GM23338 (cell line): ENCODE data around the gene TMEM250.
A peak's percentile ranks its signal among the peaks of the same experiment; 100 is the strongest.

ENCODE experiments used
- CTCF ChIP-seq, 2 experiments: fragments of 200-600 bp in 1 of 2; sonication (generic) in 1 of 2; conservative IDR thresholded peaks; 2 replicates each; pipeline versions ENCODE4 v1.5.1 to v1.6.1; 2016 to 2017; ENCODE audit warnings: antibody characterized with exemption in 2 of 2, low read depth in 2 of 2, mild to moderate bottlenecking in 2 of 2, moderate library complexity in 1 of 2
- EZH2 ChIP-seq: fragments of 200-600 bp; sonication (generic); IDR thresholded peaks from one replicate; pipeline ENCODE4 v1.8.0; 2017; ENCODE audit warnings: antibody characterized with exemption, mild to moderate bottlenecking, low read depth; ENCODE audit not compliant: unreplicated experiment
- EZH2phosphoT487 ChIP-seq: fragments of 200-600 bp; sonication (generic); IDR thresholded peaks from one replicate; pipeline ENCODE4 v1.8.1; 2018; ENCODE audit warnings: antibody characterized with exemption; ENCODE audit not compliant: unreplicated experiment
- POLR2AphosphoS5 ChIP-seq: IDR thresholded peaks from 2 replicates; pipeline ENCODE4 v1.6.1; 2016; ENCODE audit warnings: antibody characterized with exemption, low read depth
- TF ChIP-seq, protein P1 (sequence below): IDR thresholded peaks from one replicate; pipeline ENCODE4 v1.6.1; 2018; ENCODE audit warnings: antibody characterized with exemption; ENCODE audit not compliant: unreplicated experiment

DNA sequence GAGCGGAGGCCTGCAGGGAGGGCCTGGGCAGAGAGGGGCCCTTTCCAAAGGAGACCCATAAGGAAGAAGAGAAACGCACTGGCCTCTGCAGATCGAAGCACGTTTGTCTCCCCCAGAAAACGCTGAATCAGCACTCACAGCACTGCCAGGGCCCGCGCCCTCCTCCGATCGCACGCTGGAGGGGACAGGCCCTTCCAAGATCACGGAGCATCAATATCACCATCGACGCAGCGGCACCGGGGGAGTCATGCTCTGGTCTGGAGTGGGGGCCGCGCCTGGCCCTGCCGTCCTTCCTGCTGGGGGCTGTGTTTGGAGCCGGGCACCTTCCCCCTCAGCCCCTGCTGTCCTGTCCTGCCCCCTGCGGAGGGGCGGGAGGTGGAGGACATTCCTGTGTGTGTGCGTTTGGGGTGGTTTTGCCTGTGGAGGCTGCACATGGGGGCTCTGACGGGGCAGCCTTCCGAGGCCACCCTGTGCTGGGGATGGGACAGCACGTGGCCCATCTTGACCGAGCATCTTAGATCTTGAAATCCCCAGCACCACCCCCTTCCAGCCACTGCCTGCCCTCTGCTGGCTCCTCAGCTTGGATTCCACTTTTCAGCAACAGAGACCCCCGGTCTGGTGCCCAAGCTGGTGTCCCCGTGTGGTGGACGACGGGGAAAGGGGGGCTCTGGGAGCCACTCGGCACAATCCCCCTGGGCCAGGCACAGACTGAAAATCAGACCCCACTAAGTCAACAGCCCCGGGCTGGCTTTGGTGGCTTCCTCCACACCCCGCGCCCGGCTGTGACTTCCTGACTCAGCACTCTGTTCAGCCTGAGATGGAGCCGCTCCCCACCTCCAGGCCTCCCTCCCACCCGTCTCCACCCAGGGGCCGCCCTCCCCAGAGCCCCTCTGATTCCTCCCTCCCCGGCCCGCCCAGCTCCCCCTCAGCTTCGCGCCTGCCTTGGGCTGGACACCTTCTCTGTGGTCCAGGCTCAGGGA is 8.3 kb downstream of the TMEM250 start:
- TF ChIP-seq CTCF (conservative IDR thresholded peaks at IDR 0.05; ENCODE audit: low read depth in 2 of 2) (peak; percentile 18 to 53; a peak in 3 of 4 replicates), EZH2 (no peak), POLR2AphosphoS5 (no peak), EZH2phosphoT487 (no peak)
- TF ChIP-seq, protein P1, sequence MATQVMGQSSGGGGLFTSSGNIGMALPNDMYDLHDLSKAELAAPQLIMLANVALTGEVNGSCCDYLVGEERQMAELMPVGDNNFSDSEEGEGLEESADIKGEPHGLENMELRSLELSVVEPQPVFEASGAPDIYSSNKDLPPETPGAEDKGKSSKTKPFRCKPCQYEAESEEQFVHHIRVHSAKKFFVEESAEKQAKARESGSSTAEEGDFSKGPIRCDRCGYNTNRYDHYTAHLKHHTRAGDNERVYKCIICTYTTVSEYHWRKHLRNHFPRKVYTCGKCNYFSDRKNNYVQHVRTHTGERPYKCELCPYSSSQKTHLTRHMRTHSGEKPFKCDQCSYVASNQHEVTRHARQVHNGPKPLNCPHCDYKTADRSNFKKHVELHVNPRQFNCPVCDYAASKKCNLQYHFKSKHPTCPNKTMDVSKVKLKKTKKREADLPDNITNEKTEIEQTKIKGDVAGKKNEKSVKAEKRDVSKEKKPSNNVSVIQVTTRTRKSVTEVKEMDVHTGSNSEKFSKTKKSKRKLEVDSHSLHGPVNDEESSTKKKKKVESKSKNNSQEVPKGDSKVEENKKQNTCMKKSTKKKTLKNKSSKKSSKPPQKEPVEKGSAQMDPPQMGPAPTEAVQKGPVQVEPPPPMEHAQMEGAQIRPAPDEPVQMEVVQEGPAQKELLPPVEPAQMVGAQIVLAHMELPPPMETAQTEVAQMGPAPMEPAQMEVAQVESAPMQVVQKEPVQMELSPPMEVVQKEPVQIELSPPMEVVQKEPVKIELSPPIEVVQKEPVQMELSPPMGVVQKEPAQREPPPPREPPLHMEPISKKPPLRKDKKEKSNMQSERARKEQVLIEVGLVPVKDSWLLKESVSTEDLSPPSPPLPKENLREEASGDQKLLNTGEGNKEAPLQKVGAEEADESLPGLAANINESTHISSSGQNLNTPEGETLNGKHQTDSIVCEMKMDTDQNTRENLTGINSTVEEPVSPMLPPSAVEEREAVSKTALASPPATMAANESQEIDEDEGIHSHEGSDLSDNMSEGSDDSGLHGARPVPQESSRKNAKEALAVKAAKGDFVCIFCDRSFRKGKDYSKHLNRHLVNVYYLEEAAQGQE, result no peak
